GM12875 (cell line): ENCODE measurements around the gene RNF220.

Source experiments
- H3K4me3 ChIP-seq: one replicate; pipeline ENCODE4 v1.5.1; 2011; ENCODE audit warnings: low read depth, low read length, control low read depth
- CTCF ChIP-seq: IDR thresholded peaks from 2 replicates; pipeline ENCODE4 v1.5.1; 2011; ENCODE audit warnings: low read depth, mild to moderate bottlenecking, control low read depth, inconsistent platforms, low read length, moderate library complexity, borderline replicate concordance; ENCODE audit not compliant: insufficient read depth

Gene RNF220

GRCh38 chr1:44415013-44415412 is 10.0 kb downstream of the RNF220 start:
- no peak for TF ChIP-seq CTCF
- no peak overlapping the region for H3K4me3 ChIP-seq

DNA sequence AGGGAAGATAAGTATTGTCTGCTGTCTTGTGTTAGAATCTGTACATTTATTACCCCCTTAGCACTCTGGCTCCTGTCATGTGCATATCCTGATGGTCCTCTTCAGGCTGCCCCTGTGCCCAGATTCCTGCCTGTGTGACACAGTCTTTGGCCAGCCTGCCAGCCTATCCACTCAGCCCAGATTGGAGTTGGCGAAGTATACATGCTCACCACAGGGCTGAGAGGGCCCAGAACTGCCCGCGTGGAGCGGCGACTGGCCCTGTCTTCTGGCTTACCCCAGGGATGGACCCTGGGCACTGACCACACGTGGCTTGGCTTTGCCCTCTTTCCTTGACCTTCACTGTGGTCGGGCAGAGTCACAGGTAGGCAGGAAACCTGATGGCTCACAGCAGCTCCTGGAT is 11.4 kb downstream of the RNF220 start:
- no peak for TF ChIP-seq CTCF
- no peak overlapping the region for H3K4me3 ChIP-seq

DNA sequence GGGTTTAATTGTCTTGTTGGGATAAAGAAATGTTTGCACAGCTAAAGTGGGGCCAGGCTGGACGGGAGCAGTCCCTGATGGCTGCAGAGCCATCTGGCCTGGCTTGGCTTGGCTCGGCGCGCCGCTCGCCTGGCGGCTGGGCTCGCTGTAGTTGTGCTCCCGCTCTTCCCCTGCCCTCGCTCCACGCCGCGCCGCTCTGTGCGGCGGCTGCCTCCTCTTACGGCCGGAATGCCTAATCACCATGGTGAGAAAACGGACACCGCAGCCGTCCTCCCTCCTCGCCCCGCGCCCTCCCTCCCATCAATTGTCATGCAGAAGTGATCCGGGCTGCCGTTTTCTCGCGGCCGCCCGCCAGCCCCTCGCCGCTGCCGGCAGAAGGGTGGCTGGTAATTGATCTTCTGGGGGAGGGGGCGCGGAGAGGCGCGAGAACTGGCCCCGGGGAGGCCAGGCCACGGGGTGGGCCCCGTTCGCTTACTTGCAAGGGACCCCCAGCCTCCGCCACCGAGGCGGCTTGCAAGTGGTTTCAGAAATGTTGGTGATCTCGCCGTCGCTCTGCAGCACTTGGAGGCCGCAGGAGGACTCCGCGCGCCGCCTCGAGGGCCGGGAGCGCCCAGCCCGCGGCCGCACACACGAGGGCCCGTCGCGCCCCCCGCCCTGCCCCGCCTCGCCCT is 12.4 kb downstream of the RNF220 start:
- no peak overlapping the region for H3K4me3 ChIP-seq
- TF ChIP-seq CTCF: no peak

DNA sequence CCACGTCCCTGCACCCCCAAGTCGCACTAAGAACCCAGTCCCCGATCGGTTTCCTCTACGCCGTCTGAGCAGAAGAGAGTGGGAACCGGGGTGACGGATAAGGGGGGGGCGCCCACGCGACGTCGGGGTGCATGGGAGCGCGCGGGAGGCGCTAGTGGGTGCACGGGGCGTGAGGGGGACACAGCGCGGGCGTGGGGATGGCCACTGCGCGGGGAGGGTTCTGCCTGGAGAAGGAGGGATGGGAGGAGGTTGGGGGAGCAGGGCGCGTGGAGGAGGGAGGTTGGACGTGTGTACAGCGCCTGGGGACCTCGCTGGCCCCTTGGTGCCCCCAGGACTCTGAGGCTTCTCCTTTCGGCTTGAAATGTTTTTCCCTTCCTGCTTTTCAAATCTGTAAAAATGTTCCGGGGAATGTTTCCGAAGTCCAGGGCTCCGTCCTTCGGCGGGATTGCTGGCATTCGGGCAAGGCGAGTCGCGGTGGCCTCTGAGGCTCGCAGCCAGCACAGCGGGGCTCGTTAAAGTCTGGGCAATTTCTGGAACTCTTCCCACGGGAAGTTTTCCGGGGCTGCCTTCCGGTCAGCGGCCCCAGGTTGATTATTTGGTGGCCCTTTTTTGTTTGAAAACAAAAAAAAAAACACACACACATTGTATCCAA is 13.1 kb downstream of the RNF220 start:
- H3K4me3 ChIP-seq: no peak overlapping the region
- no peak for TF ChIP-seq CTCF

DNA sequence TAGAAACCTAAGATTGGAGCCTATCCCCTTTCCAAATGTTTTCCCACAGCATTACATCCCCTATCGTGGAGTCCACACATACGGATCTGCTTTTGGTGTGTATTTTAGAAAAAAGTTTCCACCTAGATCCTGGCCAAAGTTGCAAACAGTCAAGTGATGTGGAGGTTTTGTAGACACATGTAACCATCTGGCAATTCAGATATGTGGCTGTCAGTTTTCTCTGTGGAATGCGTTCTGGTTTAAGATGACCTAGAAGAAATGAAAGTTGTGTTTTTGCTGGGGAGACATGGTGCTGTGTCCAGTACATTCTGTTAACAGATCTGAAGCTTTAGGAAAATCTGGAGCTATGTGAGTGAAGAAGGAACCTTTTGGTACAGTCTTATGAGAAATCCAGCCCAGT is 14.8 kb downstream of the RNF220 start:
- no peak overlapping the region for H3K4me3 ChIP-seq
- no peak for TF ChIP-seq CTCF

- no peak overlapping the region for H3K4me3 ChIP-seq
Measured at GRCh38 chr1:44420535-44420934, 15.5 kb downstream of the RNF220 start.

More at GRCh38 chr1:44420535-44420934, 15.5 kb downstream of the RNF220 start:
- no peak for TF ChIP-seq CTCF
